OCI-LY3 (cell line): ENCODE measurements around the gene POU5F2.

Experiments used
- CTCF ChIP-seq: fragments of 200-600, 300-600 bp; sonication (generic); IDR thresholded peaks from 2 replicates; pipeline ENCODE4 v1.5.1; 2014; ENCODE audit warnings: antibody characterized with exemption, low read length, low read depth
- EZH2phosphoT487 ChIP-seq: fragments of 200-600 bp; shearing (Covaris generic); IDR thresholded peaks from 2 replicates; pipeline ENCODE4 v1.6.1; 2018; ENCODE audit warnings: antibody characterized with exemption, mixed run types, low read depth

GRCh38 chr5:93789173-93790067 is 48.0 kb upstream of the POU5F2 start:
- TF ChIP-seq CTCF (0 out of 2 replicates have a peak, but pooled peaks have one; percentile 5), EZH2phosphoT487 (no peak)
